Thymus (tissue), 11 donors: ENCODE data around the gene UBC. TPM values are rescaled to one million over a fixed set of nuclear protein-coding genes. Genes with fewer than 3 reads are reported as not detected.
A peak's percentile ranks its signal among the peaks of the same experiment; 100 is the strongest.
"Not testable (repeated sequence)": the region's sequence is repeated elsewhere in the genome, so short reads cannot be mapped to it uniquely, and the experiment has no call there.

Experiments used
- DNase-seq, 9 donors: peaks; one replicate each; pipeline ENCODE4 v3.0.0-alpha.2; 2013; ENCODE audit warnings: low spot score in 9 of 9, low read depth in 6 of 9, missing footprints in 1 of 9
- H3K27ac ChIP-seq, 2 donors: one replicate each; pipeline ENCODE4 v1.5.1; 2013; ENCODE audit warnings: control low read depth in 1 of 2, low read depth in 1 of 2, low read length in 1 of 2, mild to moderate bottlenecking in 1 of 2, moderate library complexity in 1 of 2
- H3K27me3 ChIP-seq, 2 donors: one replicate each; pipeline ENCODE4 v1.5.1; 2013; ENCODE audit warnings: low read length in 1 of 2; ENCODE audit not compliant: control insufficient read depth in 2 of 2, insufficient read depth in 1 of 2
- H3K36me3 ChIP-seq, 2 donors: one replicate each; pipeline ENCODE4 v1.5.1; 2013; ENCODE audit warnings: low read length in 1 of 2, mild to moderate bottlenecking in 1 of 2, moderate library complexity in 1 of 2; ENCODE audit not compliant: control insufficient read depth in 2 of 2, insufficient read depth in 2 of 2
- H3K4me1 ChIP-seq, 2 donors: one replicate each; pipeline ENCODE4 v1.5.1; 2013; ENCODE audit warnings: low read length in 2 of 2; ENCODE audit not compliant: control insufficient read depth in 2 of 2, insufficient read depth in 2 of 2
- H3K4me3 ChIP-seq, 2 donors: one replicate each; pipeline ENCODE4 v1.5.1; 2013; ENCODE audit warnings: low read length in 2 of 2, control low read depth in 1 of 2, mild to moderate bottlenecking in 1 of 2
- H3K9me3 ChIP-seq, 2 donors: one replicate each; pipeline ENCODE4 v1.5.1; 2013; ENCODE audit warnings: low read length in 1 of 2, mild to moderate bottlenecking in 1 of 2; ENCODE audit not compliant: control insufficient read depth in 2 of 2, insufficient read depth in 1 of 2
- WGBS: extraction: QIAGEN DNeasy Blood & Tissue Kit; methylation state at CpG from one replicate; pipeline ENCODE4 v1.1.7; 2013; 5-methylcytosine and 5-hydroxymethylcytosine counted together
- polyA plus RNA-seq: library from polyadenylated mRNA; stranded (reverse); fragments of 200-250 nt; gene quantifications from one replicate; pipeline ENCODE4 v1.2.3, GENCODE V29; 2013
- total RNA-seq: library from RNA; stranded (reverse); fragments of 120-200 nt; gene quantifications from one replicate; pipeline ENCODE4 v1.2.4, GENCODE V29; 2013
- donor health status: healthy.

The UBC gene
- total and polyA plus RNA-seq, 2 donors: 824 to 1,037 TPM

DNA sequence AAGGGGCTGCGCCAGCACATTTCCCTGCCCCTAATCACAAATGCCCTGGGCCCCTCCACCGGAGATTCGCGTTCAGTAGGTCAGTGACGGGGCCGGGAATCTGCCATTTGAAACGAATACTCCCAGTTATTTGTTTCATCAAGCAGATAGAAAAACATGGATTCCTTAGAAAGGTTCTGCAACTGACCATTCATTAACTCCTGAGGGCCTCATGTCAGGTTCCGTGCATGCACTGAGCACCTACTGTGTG, 25.6 kb upstream of the UBC start:
- no peak for DNase-seq
- Histone ChIP-seq H3K27me3 (no peaks in the 10 kb centered on the region), H3K9me3 (no peaks in the 10 kb centered on the region), H3K36me3 (no peaks in the 10 kb centered on the region), H3K4me1 (peaks cover 2 to 26% of the 10 kb centered on the region in 2 donors), H3K4me3 (peak overlapping the region; percentile 37 to 59), H3K27ac (peak overlapping the region; percentile 92 to 99)
- WGBS: 7% methylated on average over 8 of the region's 8 CpGs

DNA sequence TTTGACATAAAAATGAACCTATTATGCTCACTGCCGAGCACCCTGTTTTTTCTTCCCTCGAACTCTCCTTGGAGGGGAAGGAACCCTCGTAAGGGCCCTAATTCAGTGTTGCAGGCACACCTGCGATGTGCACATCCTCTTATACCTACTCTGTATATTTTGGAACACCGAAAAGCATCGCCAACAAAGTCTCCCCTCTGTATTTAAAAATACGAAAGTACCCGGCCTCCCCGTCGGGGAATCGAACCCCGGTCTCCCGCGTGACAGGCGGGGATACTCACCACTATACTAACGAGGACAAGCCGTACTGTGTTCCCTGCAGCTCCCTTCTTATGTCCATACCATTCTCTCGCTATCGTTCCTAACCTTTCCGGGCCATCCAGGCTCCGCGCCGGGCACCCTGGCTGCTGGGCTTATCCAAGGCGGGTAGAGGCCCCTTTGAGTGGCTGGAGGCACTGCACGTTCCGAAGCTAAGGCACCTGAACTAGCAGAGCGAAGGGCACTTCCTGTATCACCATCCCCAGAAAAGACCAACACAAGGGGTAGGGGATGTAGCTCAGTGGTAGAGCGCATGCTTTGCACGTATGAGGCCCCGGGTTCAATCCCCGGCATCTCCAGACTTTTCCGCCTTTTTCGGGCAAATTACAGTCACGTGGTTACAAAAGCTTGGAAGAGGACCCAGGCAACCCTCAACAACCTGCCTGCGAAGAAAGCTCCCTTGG, 25.1 kb upstream of the UBC start:
- peak in 7 of 9 donors; percentile 75 to 94 (median 87) for DNase-seq
- H3K4me1 ChIP-seq: peaks cover 2 to 26% of the 10 kb centered on the region in 2 donors
- H3K36me3 ChIP-seq: no peaks in the 10 kb centered on the region
- H3K27ac ChIP-seq: peak overlapping the region; percentile 92 to 99
- H3K27me3 ChIP-seq: no peaks in the 10 kb centered on the region
- H3K9me3 ChIP-seq: no peaks in the 10 kb centered on the region
- H3K4me3 ChIP-seq: peak overlapping the region; percentile 37 to 59
- WGBS: under 1% methylated on average over 35 of the region's 35 CpGs

DNA sequence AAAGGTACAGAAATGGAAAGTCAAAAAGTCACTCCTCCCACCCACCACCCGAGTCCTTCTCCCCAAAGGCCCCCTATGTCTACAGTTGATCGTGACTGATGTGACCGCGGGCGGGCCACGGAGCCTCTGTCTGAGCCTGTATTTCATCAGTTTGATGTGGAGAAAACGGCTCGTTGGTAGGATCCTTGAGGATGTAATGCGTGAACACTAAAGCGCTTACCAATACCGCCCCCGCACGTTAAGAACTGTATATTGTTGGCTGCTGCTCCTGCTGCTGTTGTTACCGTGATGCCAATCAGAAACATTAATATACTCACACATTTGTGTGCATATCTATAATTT, 24.6 kb upstream of the UBC start:
- no peaks in the 10 kb centered on the region for H3K36me3 ChIP-seq
- H3K27ac ChIP-seq: peak overlapping the region; percentile 89 to 99
- peak in 4 of 9 donors; percentile 64 to 84 (median 66) for DNase-seq
- peaks cover 2 to 26% of the 10 kb centered on the region in 2 donors for H3K4me1 ChIP-seq
- H3K9me3 ChIP-seq: no peaks in the 10 kb centered on the region
- no peaks in the 10 kb centered on the region for H3K27me3 ChIP-seq
- peak overlapping the region; percentile 37 to 59 for H3K4me3 ChIP-seq
- 0% methylated on average over 14 of the region's 14 CpGs for WGBS

DNA sequence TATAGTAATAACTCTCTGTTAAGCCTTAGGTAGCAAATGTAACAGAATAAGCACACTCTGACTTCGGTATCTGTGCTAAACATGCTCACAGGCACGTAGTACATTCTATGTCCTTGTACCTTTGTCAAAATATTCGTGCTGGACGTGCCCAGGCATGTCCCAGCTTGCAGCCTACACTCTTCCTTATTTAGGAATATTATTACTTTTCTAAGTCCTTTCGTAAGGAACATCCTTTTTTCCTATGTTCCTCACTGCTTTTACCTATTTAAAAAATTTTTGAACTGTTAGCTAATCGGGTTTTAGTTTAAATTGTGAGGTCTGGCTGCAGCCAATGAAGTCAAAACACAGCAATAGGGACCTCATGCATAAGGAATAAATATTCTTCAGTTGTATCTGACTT, 24.1 kb upstream of the UBC start:
- peak overlapping the region; percentile 37 to 59 for H3K4me3 ChIP-seq
- WGBS: 4% methylated on average over 6 of the region's 6 CpGs
- peaks cover 2 to 26% of the 10 kb centered on the region in 2 donors for H3K4me1 ChIP-seq
- H3K36me3 ChIP-seq: no peaks in the 10 kb centered on the region
- no peaks in the 10 kb centered on the region for H3K27me3 ChIP-seq
- peak in 1 of 9 donors; percentile 40 for DNase-seq
- H3K27ac ChIP-seq: peak overlapping the region; percentile 89 to 99
- no peaks in the 10 kb centered on the region for H3K9me3 ChIP-seq

DNA sequence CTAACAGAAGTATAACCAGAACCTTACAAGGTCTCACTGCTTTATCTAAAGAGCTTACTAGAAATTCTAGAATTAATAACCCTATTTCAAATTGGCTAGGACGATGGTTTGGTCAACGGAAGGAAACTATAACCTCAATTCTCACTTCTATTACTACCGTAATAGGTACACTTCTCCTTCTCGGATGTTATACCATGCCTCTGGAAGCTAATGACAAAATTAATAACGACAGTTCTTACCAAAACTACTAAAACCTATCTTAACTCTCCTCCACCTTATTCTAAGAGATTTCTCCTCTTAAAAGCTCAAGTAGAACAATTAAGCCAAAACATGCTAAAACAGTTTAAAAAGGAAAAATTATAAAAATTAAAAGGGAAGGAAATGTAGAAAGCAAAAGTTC, 23.7 kb upstream of the UBC start:
- Histone ChIP-seq H3K27ac (peak overlapping the region in 1 of 2 donors; percentile 99), H3K27me3 (no peaks in the 10 kb centered on the region), H3K4me3 (peak overlapping the region in 1 of 2 donors; percentile 30), H3K4me1 (peaks cover 2 to 26% of the 10 kb centered on the region in 2 donors), H3K36me3 (no peaks in the 10 kb centered on the region), H3K9me3 (no peaks in the 10 kb centered on the region)
- no peak for DNase-seq
- 11% methylated on average over 5 of the region's 5 CpGs for WGBS

DNA sequence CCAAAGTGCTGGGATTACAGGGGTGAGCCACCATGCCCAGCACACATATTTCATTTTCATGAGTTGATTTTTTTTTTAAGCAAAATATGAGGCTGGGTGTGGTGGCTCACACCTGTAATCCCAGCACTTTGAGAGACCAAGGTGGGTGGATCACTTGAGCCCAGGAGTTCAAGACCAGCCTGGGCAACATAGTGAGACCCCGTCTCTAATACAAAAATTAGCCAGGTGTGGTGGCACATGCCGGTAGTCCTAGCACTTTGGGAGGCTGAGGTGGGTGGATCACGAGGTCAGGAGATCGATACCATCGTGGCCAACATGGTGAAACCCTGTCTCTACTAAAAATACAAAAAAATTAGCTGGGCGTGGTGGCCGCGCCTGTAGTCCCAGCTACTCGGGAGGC, 17.1 kb upstream of the UBC start:
- Histone ChIP-seq H3K4me1 (peaks cover 10% of the 10 kb centered on the region in 2 donors), H3K27me3 (peaks cover 0 to 16% of the 10 kb centered on the region in 2 donors)
- not testable (repeated sequence) for H3K4me3 ChIP-seq, H3K9me3 ChIP-seq, H3K27ac ChIP-seq, DNase-seq, H3K36me3 ChIP-seq
- WGBS: 97% methylated on average over 9 of the region's 9 CpGs

DNA sequence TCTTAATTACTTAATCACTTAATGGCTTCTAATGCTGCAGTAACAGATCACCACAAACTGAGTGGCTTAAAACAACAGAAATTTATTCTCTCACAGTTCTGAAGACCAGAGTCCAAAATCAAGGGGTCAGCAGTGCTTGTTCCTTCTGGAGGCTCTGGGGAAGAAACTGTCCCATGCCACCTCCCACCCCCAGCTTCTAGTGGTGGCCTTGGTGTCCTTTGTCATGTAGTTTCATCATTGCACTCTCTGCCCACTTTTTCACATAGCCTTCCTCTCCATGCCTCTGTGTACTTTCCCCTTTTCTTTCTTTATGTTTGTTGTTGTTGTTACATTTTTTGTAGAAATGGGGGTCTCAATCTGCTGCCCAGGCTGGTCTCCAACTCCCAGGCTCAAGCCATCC, 16.1 kb upstream of the UBC start:
- no peak for DNase-seq

DNA sequence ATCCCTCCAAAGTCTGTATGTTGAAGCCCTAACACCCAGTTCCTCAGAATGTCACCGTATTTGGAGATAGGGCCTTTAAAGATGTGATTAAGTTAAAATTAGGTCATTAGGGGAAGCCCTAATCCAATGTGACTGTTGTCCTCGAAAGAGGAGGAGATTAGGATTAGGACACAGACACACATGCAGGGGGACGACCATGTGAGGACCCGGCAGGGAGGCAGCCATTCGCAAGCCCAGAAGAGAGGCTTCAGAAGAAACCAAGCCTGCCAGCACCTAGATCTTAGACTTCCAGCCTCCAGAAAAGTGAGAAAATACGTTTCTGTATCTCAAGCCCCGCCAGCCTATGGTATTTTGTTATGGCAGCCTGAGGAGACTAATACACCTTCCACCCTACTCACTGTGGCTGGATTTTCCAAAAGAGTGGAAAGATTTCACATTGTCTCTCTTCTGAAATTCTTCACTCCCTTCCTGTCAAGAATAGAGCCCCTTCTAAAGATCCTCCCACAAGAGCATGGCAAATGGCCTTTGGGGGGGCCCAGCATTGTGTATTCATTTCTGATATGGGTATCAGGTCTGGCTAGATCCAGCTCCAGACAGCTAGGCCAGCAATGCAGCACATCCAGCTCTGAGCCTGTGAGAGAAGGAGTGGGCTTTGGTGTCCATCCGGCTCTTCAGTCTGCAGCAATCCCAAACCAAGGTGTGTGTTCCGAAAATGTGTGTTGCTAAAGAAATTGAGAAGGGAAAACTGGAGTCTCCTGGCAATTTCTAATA, 15.4 kb upstream of the UBC start:
- H3K9me3 ChIP-seq: no peaks in the 10 kb centered on the region
- DNase-seq: no peak
- H3K4me1 ChIP-seq: peaks cover 10% of the 10 kb centered on the region in 2 donors
- no peak overlapping the region for H3K4me3 ChIP-seq
- no peak overlapping the region for H3K27ac ChIP-seq
- no peaks in the 10 kb centered on the region for H3K36me3 ChIP-seq
- WGBS: 94% methylated on average over 9 of the region's 9 CpGs
- H3K27me3 ChIP-seq: peaks cover 0 to 16% of the 10 kb centered on the region in 2 donors

More for the DNA sequence above, 16.1 kb upstream of the UBC start:
- H3K9me3 ChIP-seq: no peaks in the 10 kb centered on the region
- H3K27me3 ChIP-seq: peaks cover 0 to 16% of the 10 kb centered on the region in 2 donors
- peaks cover 10% of the 10 kb centered on the region in 2 donors for H3K4me1 ChIP-seq
- H3K36me3 ChIP-seq: no peaks in the 10 kb centered on the region
- H3K27ac ChIP-seq: no peak overlapping the region
- no peak overlapping the region for H3K4me3 ChIP-seq

DNA sequence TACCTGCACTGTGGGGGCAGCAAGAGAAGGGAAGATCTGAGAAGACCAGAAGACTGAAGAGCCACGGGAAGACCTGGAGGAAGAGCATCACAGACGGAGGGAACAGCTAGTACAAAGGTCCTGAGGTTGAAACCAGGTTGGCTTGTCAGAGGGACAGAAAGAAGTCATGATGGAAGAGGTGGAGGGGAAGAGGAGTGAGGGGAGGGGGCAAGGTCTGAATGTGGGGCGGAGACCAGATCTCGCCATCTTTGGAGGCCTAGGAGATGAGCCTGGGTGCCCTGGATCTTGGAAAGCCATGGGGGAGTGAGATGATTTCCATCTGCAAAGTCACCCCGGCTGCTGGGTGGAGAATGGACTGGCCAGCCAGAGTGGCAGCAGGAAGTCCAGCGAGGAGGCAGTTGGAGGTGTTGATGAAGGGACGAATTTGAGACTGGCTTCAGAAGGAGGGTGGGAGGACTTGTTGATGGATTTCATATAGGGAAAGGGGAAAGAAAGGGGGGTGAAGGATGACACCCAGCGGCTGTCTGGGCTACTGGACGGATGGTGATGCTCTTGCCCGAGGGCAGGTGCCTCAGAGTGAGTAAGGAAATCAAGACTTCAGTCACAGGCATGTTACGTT, 14.6 kb upstream of the UBC start:
- H3K9me3 ChIP-seq: no peaks in the 10 kb centered on the region
- peaks cover 10% of the 10 kb centered on the region in 2 donors for H3K4me1 ChIP-seq
- H3K27ac ChIP-seq: no peak overlapping the region
- DNase-seq: no peak
- H3K36me3 ChIP-seq: no peaks in the 10 kb centered on the region
- no peak overlapping the region for H3K4me3 ChIP-seq
- whole genome bisulfite sequencing: 87% methylated on average over 11 of the region's 11 CpGs
- H3K27me3 ChIP-seq: peaks cover 0 to 16% of the 10 kb centered on the region in 2 donors
